CD4-positive, CD25-positive, alpha-beta regulatory T cell (primary cell): ENCODE measurements around the gene SHFL. TPM values are rescaled to one million over a fixed set of nuclear protein-coding genes. Genes with fewer than 3 reads are reported as not detected.

Experiments used
- ATAC-seq, 2 donors: fragments of 150-1000 bp; cut with Tn5 transposase; one replicate each; pipeline ENCODE4 v1.10.0; 2021; ENCODE audit warnings: low read depth in 2 of 2, moderate number of reproducible peaks in 2 of 2, moderate library complexity in 1 of 2
- DNase-seq, 3 donors: peaks; one replicate each; pipeline versions ENCODE4 v3.0.0 to v3.0.0-alpha.2; 2012 to 2022; ENCODE audit warnings: mixed read lengths in 1 of 3
- H3K27ac ChIP-seq: one replicate; pipeline ENCODE4 v1.7.0; 2013; ENCODE audit warnings: mild to moderate bottlenecking, low read length; ENCODE audit not compliant: insufficient read depth, poor library complexity, severe bottlenecking
- H3K27me3 ChIP-seq: one replicate; pipeline ENCODE4 v1.7.0; 2013; ENCODE audit warnings: low read length; ENCODE audit not compliant: control insufficient read depth, insufficient read depth
- H3K36me3 ChIP-seq: one replicate; pipeline ENCODE4 v1.7.0; 2013; ENCODE audit warnings: mild to moderate bottlenecking, low read length, moderate library complexity; ENCODE audit not compliant: control insufficient read depth, insufficient read depth
- H3K4me1 ChIP-seq: 2 replicates; pipeline ENCODE4 v1.7.0; 2013; ENCODE audit warnings: mild to moderate bottlenecking, low read length; ENCODE audit not compliant: insufficient read depth, control insufficient read depth, poor library complexity, severe bottlenecking
- H3K4me3 ChIP-seq: one replicate; pipeline ENCODE4 v1.7.0; 2013; ENCODE audit warnings: low read depth, mild to moderate bottlenecking, low read length, moderate library complexity
- H3K9me3 ChIP-seq, 2 experiments: 1 replicate in 1 of 2; 2 replicates in 1 of 2; pipeline ENCODE4 v1.7.0; 2013; ENCODE audit warnings: low read length in 2 of 2, mild to moderate bottlenecking in 1 of 2, moderate library complexity in 1 of 2; ENCODE audit not compliant: control insufficient read depth in 2 of 2
- H3K27ac Mint-ChIP-seq, 3 donors: one replicate each; pipeline ENCODE4 v1.8.0; 2020 to 2022; ENCODE audit warnings: mild to moderate bottlenecking in 3 of 3, mixed read lengths in 3 of 3, moderate library complexity in 2 of 3
- H3K27me3 Mint-ChIP-seq: one replicate; pipeline ENCODE4 v1.8.0; 2022; ENCODE audit warnings: mild to moderate bottlenecking, mixed read lengths
- H3K36me3 Mint-ChIP-seq: one replicate; pipeline ENCODE4 v1.8.0; 2020; ENCODE audit warnings: mixed read lengths
- H3K4me1 Mint-ChIP-seq, 4 donors: one replicate each; pipeline ENCODE4 v1.8.0; 2020 to 2022; ENCODE audit warnings: mixed read lengths in 4 of 4, mild to moderate bottlenecking in 1 of 4
- H3K4me3 Mint-ChIP-seq, 4 donors: one replicate each; pipeline ENCODE4 v1.8.0; 2020 to 2022; ENCODE audit warnings: mild to moderate bottlenecking in 4 of 4, mixed read lengths in 4 of 4, moderate library complexity in 3 of 4
- H3K9me3 Mint-ChIP-seq, 7 donors: one replicate each; pipeline ENCODE4 v1.8.0; 2020 to 2022; ENCODE audit warnings: mixed read lengths in 7 of 7, mild to moderate bottlenecking in 3 of 7, moderate library complexity in 2 of 7
- polyA plus RNA-seq, 4 donors: library from polyadenylated mRNA; unstranded; fragments of 300-500 nt; fragmentation: Illumina TruSeq; gene quantifications; one replicate each; pipeline ENCODE4 v1.2.3, GENCODE V29; 2021
- total RNA-seq: library from RNA; stranded (reverse); gene quantifications from one replicate; pipeline ENCODE4 v1.2.3, GENCODE V29; 2022

Gene SHFL
- total and polyA plus RNA-seq, 5 donors from 2014 or later, result 28.0 to 93.2 (median 29.1) TPM

DNA sequence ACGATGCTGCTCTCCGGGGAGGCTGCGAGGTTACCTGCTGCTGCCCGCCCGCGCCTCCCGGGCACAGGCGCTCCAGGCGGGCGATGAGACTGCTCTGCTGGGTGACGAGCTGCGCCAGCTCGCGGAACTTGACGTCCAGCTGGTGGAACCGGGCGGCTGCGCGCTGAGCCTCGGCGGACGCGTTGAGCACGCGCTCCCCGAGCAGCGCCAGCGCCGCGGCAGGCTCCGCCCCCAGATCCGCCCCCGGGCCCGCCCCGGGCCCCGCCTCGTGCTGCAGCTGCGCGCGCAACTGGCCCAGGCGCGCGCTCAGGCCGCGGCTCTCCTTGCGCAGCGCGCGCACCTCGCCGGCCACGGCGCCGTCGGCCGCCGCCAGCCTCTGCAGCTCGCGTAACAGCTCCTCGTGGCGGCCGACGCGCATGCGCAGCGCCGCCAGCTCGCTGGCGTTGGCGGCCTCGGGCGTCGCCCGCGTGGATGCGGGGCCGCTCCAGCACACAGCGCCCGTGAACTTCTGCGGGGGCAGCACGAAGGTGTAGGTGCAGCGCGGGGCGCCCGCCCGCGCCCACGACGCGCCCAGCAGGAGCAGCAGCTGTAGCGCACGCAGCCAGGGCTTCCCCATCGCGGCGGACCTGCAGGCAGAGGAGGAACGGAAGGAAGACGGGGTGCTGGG is 10.0 kb downstream of the SHFL start:
- no peaks in the 10 kb centered on the region for H3K27me3 Mint-ChIP-seq
- H3K4me1 Mint-ChIP-seq, result peaks cover 5 to 41% (median 12%) of the 10 kb centered on the region in 4 donors
- Histone ChIP-seq H3K36me3 (peaks cover 21% of the 10 kb centered on the region), H3K4me3 (no peak overlapping the region), H3K4me1 (peaks cover 15% of the 10 kb centered on the region), H3K27ac (peak overlapping the region; percentile 78), H3K9me3 (no peaks in the 10 kb centered on the region), H3K27me3 (no peaks in the 10 kb centered on the region)
- peak overlapping the region in 2 of 3 donors; percentile 62 to 67 for H3K27ac Mint-ChIP-seq
- ATAC-seq (peak; percentile 84 to 88), DNase-seq (peak; percentile 82 to 93 (median 90))
- H3K9me3 Mint-ChIP-seq, result no peaks in the 10 kb centered on the region
- peak overlapping the region; percentile 32 to 87 (median 73) for H3K4me3 Mint-ChIP-seq
- peaks cover 19% of the 10 kb centered on the region for H3K36me3 Mint-ChIP-seq

DNA sequence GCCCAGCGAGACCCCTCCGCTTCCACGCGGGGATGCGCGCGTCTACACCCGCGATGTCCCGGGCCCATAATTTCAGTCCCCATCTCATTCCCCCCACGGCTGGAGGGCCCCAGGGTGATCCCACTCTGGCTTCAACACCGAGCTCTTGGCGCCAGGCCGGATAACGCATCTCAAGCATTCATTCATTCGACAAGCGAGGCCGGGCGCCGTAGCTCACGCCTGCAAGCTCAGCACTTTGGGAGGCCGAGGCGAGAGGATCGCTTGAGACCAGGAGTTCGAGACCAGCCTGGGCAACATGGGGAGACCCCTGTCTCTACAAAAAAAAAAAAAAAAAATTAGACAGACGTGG is 10.5 kb downstream of the SHFL start:
- peak overlapping the region in 1 of 3 donors; percentile 62 for H3K27ac Mint-ChIP-seq
- no peaks in the 10 kb centered on the region for H3K9me3 Mint-ChIP-seq

DNA sequence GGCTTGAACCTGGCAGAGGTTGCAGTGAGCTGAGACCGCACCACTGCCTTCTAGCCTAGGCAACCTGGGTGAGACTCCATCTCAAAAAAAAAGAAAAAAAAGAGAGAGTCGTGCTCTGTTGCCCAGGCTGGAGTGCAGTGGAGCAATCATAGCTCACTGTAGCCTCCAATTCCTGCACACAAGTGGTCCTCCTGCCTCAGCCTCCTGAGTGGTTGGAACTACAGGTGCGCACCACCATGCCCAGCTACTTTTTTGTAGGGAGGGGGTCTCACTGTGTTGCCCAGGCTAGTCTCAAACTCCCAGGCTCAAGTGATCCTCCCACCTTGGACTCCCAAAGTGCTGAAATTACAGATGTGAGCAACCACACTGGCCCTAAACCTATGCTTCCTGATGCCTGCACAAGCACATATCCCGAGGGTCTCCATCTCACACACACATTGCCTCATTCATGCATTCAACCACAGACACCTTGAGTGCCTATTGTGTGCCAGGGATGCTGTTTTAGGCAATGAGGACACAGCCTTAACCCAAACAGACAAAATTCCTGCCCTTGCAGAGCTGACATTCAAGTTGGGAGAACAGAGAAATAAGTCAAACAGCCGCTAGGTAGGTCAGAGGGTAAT is 14.2 kb downstream of the SHFL start:
- Histone ChIP-seq H3K9me3 (no peaks in the 10 kb centered on the region), H3K27me3 (no peaks in the 10 kb centered on the region), H3K4me3 (no peak overlapping the region), H3K36me3 (no peaks in the 10 kb centered on the region), H3K4me1 (peaks cover 45% of the 10 kb centered on the region), H3K27ac (no peak overlapping the region)
- no peaks in the 10 kb centered on the region for H3K36me3 Mint-ChIP-seq
- peaks cover 5% of the 10 kb centered on the region for H3K27me3 Mint-ChIP-seq
- H3K4me3 Mint-ChIP-seq, result peak overlapping the region in 3 of 4 donors; percentile 5 to 53 (median 52)
- H3K9me3 Mint-ChIP-seq, result peaks cover 0 to 2% (median 0%) of the 10 kb centered on the region in 7 donors
- DNase-seq, result no peak
- ATAC-seq, result no peak
- no peak overlapping the region for H3K27ac Mint-ChIP-seq
- H3K4me1 Mint-ChIP-seq, result peaks cover 5 to 63% (median 26%) of the 10 kb centered on the region in 4 donors

More for the DNA sequence above, 10.5 kb downstream of the SHFL start:
- peaks cover 5 to 44% (median 12%) of the 10 kb centered on the region in 4 donors for H3K4me1 Mint-ChIP-seq
- no peak overlapping the region for H3K4me3 ChIP-seq
- no peaks in the 10 kb centered on the region for H3K27me3 Mint-ChIP-seq
- H3K27me3 ChIP-seq, result no peaks in the 10 kb centered on the region
- H3K9me3 ChIP-seq, result no peaks in the 10 kb centered on the region
- H3K27ac ChIP-seq, result peak overlapping the region; percentile 78
- H3K4me3 Mint-ChIP-seq, result peak overlapping the region in 3 of 4 donors; percentile 47 to 75 (median 56)
- peaks cover 18% of the 10 kb centered on the region for H3K36me3 Mint-ChIP-seq
- H3K36me3 ChIP-seq, result peaks cover 18% of the 10 kb centered on the region
- no peak for ATAC-seq
- DNase-seq, result no peak
- peaks cover 15% of the 10 kb centered on the region for H3K4me1 ChIP-seq

DNA sequence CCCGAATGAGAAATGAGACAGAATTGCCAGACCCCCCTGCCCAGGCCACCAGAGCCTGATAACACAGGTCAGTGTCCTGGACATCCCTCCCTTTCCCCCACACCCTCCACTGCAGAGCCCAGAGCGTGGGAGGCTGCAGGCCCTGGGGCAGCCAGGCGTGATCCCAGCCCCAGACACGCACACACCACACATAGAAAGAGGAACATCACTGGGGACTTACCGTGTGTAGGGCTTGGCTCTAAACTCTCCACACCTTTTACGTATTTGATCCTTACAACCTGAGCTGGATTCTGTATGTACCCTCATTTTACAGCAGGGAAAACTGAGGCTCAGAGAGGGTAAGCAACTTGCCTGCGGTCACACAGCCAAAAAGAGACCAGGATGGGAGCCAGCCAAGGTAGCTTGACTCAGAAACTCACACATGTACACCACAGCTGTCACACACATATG is 16.7 kb downstream of the SHFL start:
- peak overlapping the region; percentile 23 to 95 (median 82) for H3K27ac Mint-ChIP-seq
- Histone ChIP-seq H3K4me1 (peaks cover 54% of the 10 kb centered on the region), H3K36me3 (peaks cover 3% of the 10 kb centered on the region), H3K9me3 (no peaks in the 10 kb centered on the region), H3K27me3 (no peaks in the 10 kb centered on the region), H3K4me3 (no peak overlapping the region), H3K27ac (peak overlapping the region; percentile 81)
- DNase-seq (no peak), ATAC-seq (no peak)
- H3K4me3 Mint-ChIP-seq, result peak overlapping the region in 3 of 4 donors; percentile 19 to 56 (median 41)
- peaks cover 7 to 76% (median 38%) of the 10 kb centered on the region in 4 donors for H3K4me1 Mint-ChIP-seq
- H3K36me3 Mint-ChIP-seq, result peaks cover 4% of the 10 kb centered on the region
- H3K27me3 Mint-ChIP-seq, result peaks cover 9% of the 10 kb centered on the region
- H3K9me3 Mint-ChIP-seq, result peaks cover 0 to 2% (median 0%) of the 10 kb centered on the region in 7 donors

DNA sequence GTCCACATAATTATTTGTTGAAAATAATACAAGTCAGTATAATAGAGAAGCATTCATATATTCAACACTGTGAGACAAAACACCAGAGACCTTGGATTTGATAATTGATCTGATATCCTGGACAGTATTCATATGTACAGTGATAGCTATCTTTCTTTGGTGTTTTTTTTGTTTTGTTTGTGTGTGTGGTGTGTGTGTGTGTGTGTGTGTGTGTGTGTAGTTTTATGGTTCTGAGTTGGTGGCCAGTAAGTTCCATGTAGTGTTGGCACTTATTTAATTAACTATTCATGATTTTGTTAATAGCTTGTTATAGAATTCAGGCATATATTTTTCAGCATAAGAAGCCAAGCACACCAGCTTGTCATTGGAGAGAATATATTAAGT is 18.0 kb downstream of the SHFL start:
- H3K36me3 Mint-ChIP-seq, result peaks cover 4% of the 10 kb centered on the region
- H3K4me3 ChIP-seq, result peak overlapping the region; percentile 35
- peaks cover 59% of the 10 kb centered on the region for H3K4me1 ChIP-seq

DNA sequence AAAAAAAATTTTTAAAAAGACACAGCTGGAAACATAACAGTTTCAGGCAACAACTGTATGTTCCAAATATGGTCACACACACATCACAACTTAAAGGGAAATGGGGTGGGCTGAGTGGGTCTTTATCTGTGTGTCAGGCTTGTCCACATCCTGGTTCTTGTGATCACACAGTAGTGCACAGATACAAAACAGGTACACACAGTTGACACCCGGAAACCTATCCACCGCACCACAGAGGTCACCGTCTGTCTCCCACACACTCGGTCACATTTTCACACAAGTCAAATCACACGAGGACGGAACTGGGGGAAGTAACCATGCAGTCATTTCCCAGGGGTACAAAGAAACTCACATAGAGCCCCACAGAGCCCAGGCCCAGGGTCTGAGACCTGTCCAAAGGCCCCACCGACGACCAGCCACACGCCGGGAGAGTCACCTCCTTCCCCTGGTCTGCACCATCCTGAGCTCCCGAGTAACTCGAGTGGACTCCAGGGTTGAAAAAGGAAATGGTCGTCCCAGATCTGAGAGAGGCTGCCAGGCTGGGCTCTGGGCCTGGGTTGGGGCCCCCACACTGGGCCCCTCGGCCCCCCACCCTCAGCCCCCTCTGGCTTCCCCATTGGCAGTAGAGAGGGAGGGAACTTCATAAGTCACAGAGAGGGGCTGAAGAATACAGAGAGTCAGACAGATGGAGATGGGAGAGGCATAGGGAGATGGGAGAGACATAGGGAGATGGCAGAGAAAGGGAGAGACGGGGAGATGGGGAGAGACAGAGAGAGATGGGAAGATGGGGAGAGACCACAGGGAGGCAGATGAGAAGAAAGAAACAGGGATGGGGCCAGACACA is 18.8 kb downstream of the SHFL start:
- peaks cover 7 to 69% (median 30%) of the 10 kb centered on the region in 4 donors for H3K4me1 Mint-ChIP-seq
- Histone ChIP-seq H3K27me3 (no peaks in the 10 kb centered on the region), H3K4me1 (peaks cover 59% of the 10 kb centered on the region), H3K4me3 (peak overlapping the region; percentile 35), H3K9me3 (no peaks in the 10 kb centered on the region), H3K36me3 (peaks cover 16% of the 10 kb centered on the region), H3K27ac (peak overlapping the region; percentile 94)
- peaks cover 0 to 2% (median 0%) of the 10 kb centered on the region in 7 donors for H3K9me3 Mint-ChIP-seq
- peak; percentile 81 to 84 for ATAC-seq
- peaks cover 11% of the 10 kb centered on the region for H3K36me3 Mint-ChIP-seq
- peak overlapping the region; percentile 77 to 90 (median 86) for H3K4me3 Mint-ChIP-seq
- DNase-seq, result peak; percentile 61 to 96 (median 86)
- peaks cover 9% of the 10 kb centered on the region for H3K27me3 Mint-ChIP-seq
- peak overlapping the region; percentile 94 to 98 (median 95) for H3K27ac Mint-ChIP-seq

More for the DNA sequence above, 18.0 kb downstream of the SHFL start:
- DNase-seq, result no peak
- H3K36me3 ChIP-seq, result peaks cover 9% of the 10 kb centered on the region
- H3K9me3 Mint-ChIP-seq, result peaks cover 0 to 2% (median 0%) of the 10 kb centered on the region in 7 donors
- peak overlapping the region; percentile 87 to 98 (median 94) for H3K27ac Mint-ChIP-seq
- no peak for ATAC-seq
- peaks cover 9% of the 10 kb centered on the region for H3K27me3 Mint-ChIP-seq
- H3K27ac ChIP-seq, result peak overlapping the region; percentile 94
- no peaks in the 10 kb centered on the region for H3K27me3 ChIP-seq
- peak overlapping the region; percentile 35 to 85 (median 60) for H3K4me3 Mint-ChIP-seq
- no peaks in the 10 kb centered on the region for H3K9me3 ChIP-seq
- peaks cover 7 to 72% (median 33%) of the 10 kb centered on the region in 4 donors for H3K4me1 Mint-ChIP-seq

DNA sequence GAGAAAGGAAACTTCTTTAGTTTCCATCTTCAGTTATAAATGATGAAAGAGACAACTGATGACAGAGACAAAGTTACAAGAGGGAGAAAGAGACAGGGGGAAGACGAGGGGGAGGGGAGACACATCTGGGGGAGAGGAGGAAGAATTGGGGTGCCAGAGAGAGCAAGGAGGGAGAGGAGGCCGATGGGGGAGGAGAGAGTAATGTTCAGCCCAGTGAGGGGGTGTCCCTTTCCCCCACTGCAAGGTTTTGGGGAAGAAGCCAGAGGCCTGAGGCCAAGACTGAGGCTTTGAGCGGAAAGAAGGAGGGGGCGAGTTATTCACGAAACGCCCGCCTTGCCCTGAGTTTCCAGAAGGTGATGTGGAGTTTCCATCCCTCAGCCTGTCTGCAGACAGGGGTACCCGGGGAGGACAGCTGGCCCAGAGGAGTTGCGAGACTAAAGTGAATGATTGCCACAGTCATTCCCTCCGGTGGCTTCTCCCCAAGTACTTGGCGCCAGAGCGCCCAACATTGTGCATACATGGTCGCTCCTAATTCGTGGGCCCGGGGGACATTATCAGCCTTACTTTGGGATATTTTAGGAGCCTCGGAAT is 19.5 kb downstream of the SHFL start:
- Mint-ChIP-seq H3K36me3 (peaks cover 13% of the 10 kb centered on the region), H3K4me1 (peaks cover 7 to 66% (median 29%) of the 10 kb centered on the region in 4 donors), H3K9me3 (peaks cover 0 to 2% (median 0%) of the 10 kb centered on the region in 7 donors), H3K27ac (peak overlapping the region; percentile 94 to 98 (median 95)), H3K27me3 (peaks cover 9% of the 10 kb centered on the region), H3K4me3 (peak overlapping the region; percentile 77 to 90 (median 88))
- H3K27me3 ChIP-seq, result no peaks in the 10 kb centered on the region
- peaks cover 21% of the 10 kb centered on the region for H3K36me3 ChIP-seq
- peaks cover 59% of the 10 kb centered on the region for H3K4me1 ChIP-seq
- peak overlapping the region; percentile 15 for H3K4me3 ChIP-seq
- DNase-seq, result peak in 2 of 3 donors; percentile 46 to 55
- no peak for ATAC-seq
- no peaks in the 10 kb centered on the region for H3K9me3 ChIP-seq
- H3K27ac ChIP-seq, result peak overlapping the region; percentile 94
